Measurements from ENCODE around the gene GMPPA. TPM values are rescaled to one million over a fixed set of nuclear protein-coding genes. Genes with fewer than 3 reads are reported as not detected.
A peak's percentile ranks its signal among the peaks of the same experiment; 100 is the strongest.

The GMPPA gene
- total RNA-seq, 1 donor from 2014 or later = 43.4 TPM

- ATAC-seq = no peak
- DNase-seq (ENCODE audit: low spot score) = no peak
These were observed 19.5 kb downstream of the GMPPA start for GRCh38 chr2:219517954-219518778.

GRCh38 chr2:219519526-219519916 is 20.8 kb downstream of the GMPPA start:
- ATAC-seq = no peak
- no peak for DNase-seq (ENCODE audit: low spot score)

GRCh38 chr2:219520079-219520478 is 21.4 kb downstream of the GMPPA start:
- ATAC-seq (no peak), DNase-seq (ENCODE audit: low spot score) (no peak)

- DNase-seq (ENCODE audit: low spot score) (no peak), ATAC-seq (peak; percentile 40)
These were observed 22.6 kb downstream of the GMPPA start for GRCh38 chr2:219521066-219521880.

GRCh38 chr2:219522111-219523030 is 23.7 kb downstream of the GMPPA start:
- ATAC-seq (no peak), DNase-seq (ENCODE audit: low spot score) (no peak)

GRCh38 chr2:219523031-219523671 is 24.5 kb downstream of the GMPPA start:
- ATAC-seq = no peak

GRCh38 chr2:219524817-219525216 is 26.1 kb downstream of the GMPPA start:
- no peak for DNase-seq (ENCODE audit: low spot score)
- no peak for ATAC-seq

More at GRCh38 chr2:219523031-219523671, 24.5 kb downstream of the GMPPA start:
- DNase-seq (ENCODE audit: low spot score) = no peak

- ATAC-seq (no peak), DNase-seq (ENCODE audit: low spot score) (no peak)
These were observed 27.0 kb downstream of the GMPPA start for GRCh38 chr2:219525533-219526232.

- DNase-seq (ENCODE audit: low spot score) = no peak
- ATAC-seq = no peak
These were observed 27.8 kb downstream of the GMPPA start for GRCh38 chr2:219526320-219527075.

- DNase-seq (ENCODE audit: low spot score) (no peak), ATAC-seq (peak; percentile 66)
These were observed 28.3 kb downstream of the GMPPA start for GRCh38 chr2:219527076-219527394.

- DNase-seq (ENCODE audit: low spot score) (no peak), ATAC-seq (no peak)
These were observed 28.8 kb downstream of the GMPPA start for GRCh38 chr2:219527472-219527871.

- peak; percentile 87 for DNase-seq (ENCODE audit: low spot score)
- ATAC-seq = peak; percentile 98
These were observed 31.6 kb downstream of the GMPPA start for GRCh38 chr2:219530048-219530963.

GRCh38 chr2:219531639-219532377 is 33.1 kb downstream of the GMPPA start:
- ATAC-seq (no peak), DNase-seq (ENCODE audit: low spot score) (no peak)

GRCh38 chr2:219532378-219532649 is 33.6 kb downstream of the GMPPA start:
- DNase-seq (ENCODE audit: low spot score) = no peak
- ATAC-seq = no peak

GRCh38 chr2:219533930-219534661 is 35.4 kb downstream of the GMPPA start:
- DNase-seq (ENCODE audit: low spot score) = no peak
- ATAC-seq = no peak

GRCh38 chr2:219536425-219536824 is 37.7 kb downstream of the GMPPA start:
- DNase-seq (ENCODE audit: low spot score) = no peak

GRCh38 chr2:219536967-219537366 is 38.3 kb downstream of the GMPPA start:
- DNase-seq (ENCODE audit: low spot score) (no peak), ATAC-seq (no peak)

More at GRCh38 chr2:219536425-219536824, 37.7 kb downstream of the GMPPA start:
- ATAC-seq = no peak

Data from left lobe of liver (tissue), 2 donors.